Loucy (cell line): ENCODE measurements around the gene KDM2B.

ENCODE experiments used
- EZH2phosphoT487 ChIP-seq: fragments of 200-600 bp; IDR thresholded peaks from 2 replicates; pipeline ENCODE4 v1.6.1; 2018; ENCODE audit warnings: antibody characterized with exemption, mild to moderate bottlenecking, moderate library complexity, borderline replicate concordance
- TF ChIP-seq, protein P1 (sequence below): fragments of 200-600 bp; sonication (generic); conservative IDR thresholded peaks from 2 replicates; pipeline ENCODE4 v1.5.1; 2014; ENCODE audit warnings: mild to moderate bottlenecking, antibody characterized with exemption, low read length

- TF ChIP-seq, protein P1, sequence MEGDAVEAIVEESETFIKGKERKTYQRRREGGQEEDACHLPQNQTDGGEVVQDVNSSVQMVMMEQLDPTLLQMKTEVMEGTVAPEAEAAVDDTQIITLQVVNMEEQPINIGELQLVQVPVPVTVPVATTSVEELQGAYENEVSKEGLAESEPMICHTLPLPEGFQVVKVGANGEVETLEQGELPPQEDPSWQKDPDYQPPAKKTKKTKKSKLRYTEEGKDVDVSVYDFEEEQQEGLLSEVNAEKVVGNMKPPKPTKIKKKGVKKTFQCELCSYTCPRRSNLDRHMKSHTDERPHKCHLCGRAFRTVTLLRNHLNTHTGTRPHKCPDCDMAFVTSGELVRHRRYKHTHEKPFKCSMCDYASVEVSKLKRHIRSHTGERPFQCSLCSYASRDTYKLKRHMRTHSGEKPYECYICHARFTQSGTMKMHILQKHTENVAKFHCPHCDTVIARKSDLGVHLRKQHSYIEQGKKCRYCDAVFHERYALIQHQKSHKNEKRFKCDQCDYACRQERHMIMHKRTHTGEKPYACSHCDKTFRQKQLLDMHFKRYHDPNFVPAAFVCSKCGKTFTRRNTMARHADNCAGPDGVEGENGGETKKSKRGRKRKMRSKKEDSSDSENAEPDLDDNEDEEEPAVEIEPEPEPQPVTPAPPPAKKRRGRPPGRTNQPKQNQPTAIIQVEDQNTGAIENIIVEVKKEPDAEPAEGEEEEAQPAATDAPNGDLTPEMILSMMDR: no peak
- TF ChIP-seq EZH2phosphoT487: no peak
Observed at GRCh38 chr12:121520119-121520518, 60.7 kb downstream of the KDM2B start.
